ENCODE measurements around the gene TOX2. TPM values are rescaled to one million over a fixed set of nuclear protein-coding genes. Genes with fewer than 3 reads are reported as not detected.

Gene TOX2
- total RNA-seq, 1 experiment from 2014 or later: 1.8 TPM

DNA sequence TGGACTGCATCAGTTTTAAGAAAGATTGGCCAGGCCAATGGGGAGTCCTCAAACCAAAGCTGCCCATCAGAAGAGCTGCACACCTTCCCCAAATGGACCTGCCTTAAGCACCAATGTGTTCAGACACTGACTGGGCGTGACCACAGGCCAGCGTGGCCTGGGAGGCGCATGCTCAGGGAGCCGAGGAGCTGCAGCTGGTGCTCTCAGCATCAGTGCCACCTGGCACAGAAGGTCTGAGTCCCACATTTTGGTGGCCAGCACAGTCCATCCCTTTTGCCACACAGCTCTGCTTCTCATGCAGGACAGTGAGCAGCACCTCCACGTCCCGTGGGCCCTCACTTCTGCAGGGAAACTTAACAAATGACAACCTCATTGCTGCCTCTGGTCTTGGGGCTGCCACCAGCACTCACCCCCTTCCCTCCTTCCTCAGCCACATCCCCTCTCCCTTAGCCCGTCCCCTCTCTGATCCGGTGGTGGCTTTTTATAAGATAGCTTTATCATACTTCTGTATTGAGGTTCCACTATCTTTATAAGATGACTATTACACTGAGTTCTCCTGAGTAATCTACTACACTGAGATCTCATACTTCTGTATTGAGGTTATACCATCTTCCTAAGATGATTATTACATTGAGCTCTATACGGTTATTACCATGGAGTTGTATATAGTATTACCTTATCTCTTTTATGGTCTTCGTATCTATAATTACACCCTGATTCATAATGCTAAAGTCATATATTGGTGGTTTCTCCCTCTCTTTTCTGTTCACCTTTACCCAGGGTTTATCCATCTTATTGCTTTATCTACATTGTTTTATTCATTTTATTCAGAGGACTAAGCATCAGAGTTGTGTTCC is 109.1 kb downstream of the TOX2 start:
- H3K4me1 ChIP-seq (ENCODE audit: insufficient read depth, low read length): peaks cover 13% of the 10 kb centered on the region
- ChIA-PET CTCF (interaction anchor here (0.5 kb wide), 1 partner anchor 184 kb away, joined by 3 read pairs; no protein-coding TSS in a partner anchor), POLR2A (ENCODE audit: unreplicated experiment) (no interaction called here)
- H4K20me1 ChIP-seq (ENCODE audit: low read length): no peaks in the 10 kb centered on the region
- H3F3A ChIP-seq (ENCODE audit: low read length, unreplicated experiment): no peaks in the 10 kb centered on the region
- H3K4me3 ChIP-seq (ENCODE audit: low read length): no peak overlapping the region
- H3K36me3 ChIP-seq (ENCODE audit: low read depth, low read length): no peaks in the 10 kb centered on the region
- no peak overlapping the region for H3K9ac ChIP-seq (ENCODE audit: low read length)
- H2AFZ ChIP-seq (ENCODE audit: low read length): no peak overlapping the region
- H3K27ac ChIP-seq (ENCODE audit: low read length): no peak overlapping the region
- H3K4me2 ChIP-seq (ENCODE audit: low read length): no peak overlapping the region
- no TSS peak for BruUV-seq (replicated peaks)
- ATAC-seq (0 out of 2 replicates have a peak, but pooled peaks have one; percentile 37), DNase-seq (no peak)
- H3K9me2 ChIP-seq (replicated peaks; ENCODE audit: low read length): no peaks in the 10 kb centered on the region
- no peaks in the 10 kb centered on the region for H3K9me3 ChIP-seq (ENCODE audit: low read length)
- no peaks in the 10 kb centered on the region for H3K79me2 ChIP-seq (ENCODE audit: low read length)
- TF ChIP-seq EZH2phosphoT487 (IDR thresholded peaks at IDR 0.05; ENCODE audit: borderline replicate concordance, low read length): no peak
- no peak for TF ChIP-seq EZH2 (IDR thresholded peaks at IDR 0.05; ENCODE audit: low read length, unreplicated experiment)
- TF ChIP-seq, protein P1, sequence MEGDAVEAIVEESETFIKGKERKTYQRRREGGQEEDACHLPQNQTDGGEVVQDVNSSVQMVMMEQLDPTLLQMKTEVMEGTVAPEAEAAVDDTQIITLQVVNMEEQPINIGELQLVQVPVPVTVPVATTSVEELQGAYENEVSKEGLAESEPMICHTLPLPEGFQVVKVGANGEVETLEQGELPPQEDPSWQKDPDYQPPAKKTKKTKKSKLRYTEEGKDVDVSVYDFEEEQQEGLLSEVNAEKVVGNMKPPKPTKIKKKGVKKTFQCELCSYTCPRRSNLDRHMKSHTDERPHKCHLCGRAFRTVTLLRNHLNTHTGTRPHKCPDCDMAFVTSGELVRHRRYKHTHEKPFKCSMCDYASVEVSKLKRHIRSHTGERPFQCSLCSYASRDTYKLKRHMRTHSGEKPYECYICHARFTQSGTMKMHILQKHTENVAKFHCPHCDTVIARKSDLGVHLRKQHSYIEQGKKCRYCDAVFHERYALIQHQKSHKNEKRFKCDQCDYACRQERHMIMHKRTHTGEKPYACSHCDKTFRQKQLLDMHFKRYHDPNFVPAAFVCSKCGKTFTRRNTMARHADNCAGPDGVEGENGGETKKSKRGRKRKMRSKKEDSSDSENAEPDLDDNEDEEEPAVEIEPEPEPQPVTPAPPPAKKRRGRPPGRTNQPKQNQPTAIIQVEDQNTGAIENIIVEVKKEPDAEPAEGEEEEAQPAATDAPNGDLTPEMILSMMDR (conservative IDR thresholded peaks at IDR 0.05; ENCODE audit: low read depth, low read length): no peak
- intact Hi-C loops (cut with micrococcal nuclease): no loop called here
- no peaks in the 10 kb centered on the region for H3K27me3 ChIP-seq (ENCODE audit: low read length)

DNA sequence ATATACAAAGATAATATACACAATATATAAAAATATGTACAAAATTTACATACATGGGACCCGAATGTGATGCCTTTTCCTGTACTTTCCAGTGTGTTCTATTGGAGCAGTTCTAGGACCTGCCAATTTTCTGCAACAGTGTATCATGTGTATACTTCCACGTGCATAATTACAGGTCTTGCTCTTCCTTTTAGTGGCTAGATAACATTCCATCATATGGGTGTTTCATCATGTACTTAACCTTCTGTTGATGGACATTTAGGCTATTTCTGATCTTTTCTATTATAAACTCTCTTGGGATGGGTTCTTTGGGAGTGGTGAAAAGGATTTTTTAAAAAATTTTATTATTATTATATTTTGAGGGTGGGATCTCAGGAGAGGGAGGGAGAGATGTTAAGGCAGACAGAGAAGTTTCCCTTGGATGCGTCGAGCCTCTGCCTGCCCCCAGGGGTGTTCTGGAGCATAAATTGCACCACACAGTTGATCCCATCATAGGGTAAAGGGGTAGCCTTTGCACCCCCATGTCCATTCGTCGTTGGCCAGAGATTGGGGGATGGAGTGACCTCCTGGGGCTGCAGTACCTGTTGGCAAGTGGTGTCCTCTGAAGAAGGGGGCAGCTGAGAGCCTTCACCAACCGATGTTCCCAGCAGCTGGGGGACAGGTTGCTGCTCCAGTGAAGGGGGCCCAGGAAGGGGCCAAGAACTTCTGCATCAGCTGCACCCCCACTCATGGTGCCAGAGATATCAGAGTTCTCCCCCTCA is 110.3 kb downstream of the TOX2 start:
- H3K4me2 ChIP-seq (ENCODE audit: low read length): no peak overlapping the region
- H3K27ac ChIP-seq (ENCODE audit: low read length): no peak overlapping the region
- intact Hi-C loops (cut with micrococcal nuclease): no loop called here
- H3K9ac ChIP-seq (ENCODE audit: low read length): no peak overlapping the region
- H3K36me3 ChIP-seq (ENCODE audit: low read depth, low read length): no peaks in the 10 kb centered on the region
- H3F3A ChIP-seq (ENCODE audit: low read length, unreplicated experiment): no peaks in the 10 kb centered on the region
- ChIA-PET POLR2A (ENCODE audit: unreplicated experiment) (no interaction called here), CTCF (no interaction called here)
- BruUV-seq (replicated peaks): no TSS peak
- no peaks in the 10 kb centered on the region for H4K20me1 ChIP-seq (ENCODE audit: low read length)
- peaks cover under 1% of the 10 kb centered on the region for H3K4me1 ChIP-seq (ENCODE audit: insufficient read depth, low read length)
- no peak for ATAC-seq
- H3K9me3 ChIP-seq (ENCODE audit: low read length): no peaks in the 10 kb centered on the region
- TF ChIP-seq EZH2phosphoT487 (IDR thresholded peaks at IDR 0.05; ENCODE audit: borderline replicate concordance, low read length): no peak
- TF ChIP-seq, protein P1 (conservative IDR thresholded peaks at IDR 0.05; ENCODE audit: low read depth, low read length): no peak
- no peak for DNase-seq
- H3K9me2 ChIP-seq (replicated peaks; ENCODE audit: low read length): no peaks in the 10 kb centered on the region
- no peaks in the 10 kb centered on the region for H3K79me2 ChIP-seq (ENCODE audit: low read length)
- no peaks in the 10 kb centered on the region for H3K27me3 ChIP-seq (ENCODE audit: low read length)
- no peak overlapping the region for H2AFZ ChIP-seq (ENCODE audit: low read length)
- no peak overlapping the region for H3K4me3 ChIP-seq (ENCODE audit: low read length)

Measured in PC-3 (cell line).